Skin of body (tissue), 2 donors: ENCODE measurements around the gene PISD. TPM values are rescaled to one million over a fixed set of nuclear protein-coding genes. Genes with fewer than 3 reads are reported as not detected.

Experiments used
- DNase-seq: peaks from one replicate; lab custom pipeline; 2025; lab: John Stamatoyannopoulos, UW
- total RNA-seq: library from RNA; depleted of rRNA; stranded (reverse); fragments of >200 nt; gene quantifications from one replicate; pipeline ENCODE4 v1.2.3, GENCODE V29; 2014

The PISD gene
- total RNA-seq, 1 donor from 2014 or later, result 15.6 TPM

DNA sequence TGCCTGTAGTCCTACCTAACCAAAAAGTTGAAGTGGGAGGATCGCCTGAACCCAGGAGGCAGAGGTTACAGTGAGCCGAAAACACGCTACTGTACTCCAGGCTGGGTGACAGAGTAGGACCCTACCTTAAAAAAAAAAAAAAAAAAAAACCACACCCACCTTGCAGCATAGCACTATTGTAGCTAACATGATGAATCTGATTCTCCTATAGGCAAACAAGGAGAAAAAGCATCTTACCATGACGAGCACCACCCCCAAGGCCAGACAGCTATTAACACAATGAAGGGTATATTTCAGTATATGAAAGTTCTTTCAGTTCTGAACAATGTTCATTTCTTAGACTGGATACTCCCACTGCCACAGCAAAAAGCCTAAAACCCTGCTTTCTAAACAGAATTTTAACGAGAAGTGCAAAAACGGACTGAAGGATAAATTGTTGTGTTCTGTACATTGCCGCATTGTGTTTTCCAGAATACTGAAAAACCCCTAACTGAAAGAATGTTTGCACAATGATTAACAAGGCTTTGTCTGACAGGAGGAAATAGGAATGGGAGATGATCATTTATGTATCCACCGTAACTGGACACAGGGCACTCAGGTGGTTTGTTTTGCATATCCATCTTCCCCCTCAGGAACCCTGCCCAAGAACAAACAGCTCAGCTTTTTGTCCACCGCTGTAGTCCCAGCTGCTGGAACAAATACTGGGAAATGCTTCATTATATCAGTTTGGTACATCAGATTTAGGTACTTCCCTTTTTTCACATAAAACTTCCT lies 8.9 kb downstream of the PISD start:
- DNase-seq, result no peak

DNA sequence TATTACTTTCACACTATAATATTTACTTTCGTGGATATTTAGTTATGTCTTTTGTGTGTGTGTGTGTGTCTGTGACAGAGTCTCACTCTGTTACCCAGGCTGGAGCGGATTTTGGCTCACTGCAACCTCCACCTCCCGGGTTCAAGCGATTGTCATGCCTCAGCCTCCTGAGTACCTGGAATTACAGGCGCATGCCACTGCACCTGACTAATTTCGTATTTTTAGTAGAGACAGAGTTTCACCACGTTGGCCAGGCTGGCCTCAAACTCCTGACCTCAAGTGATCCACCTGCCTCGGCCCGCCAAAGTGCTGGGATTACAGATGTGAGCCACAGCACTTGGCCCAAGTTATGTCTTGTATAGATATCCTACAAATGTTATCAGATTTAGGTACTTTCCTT lies 9.9 kb downstream of the PISD start:
- no peak for DNase-seq

DNA sequence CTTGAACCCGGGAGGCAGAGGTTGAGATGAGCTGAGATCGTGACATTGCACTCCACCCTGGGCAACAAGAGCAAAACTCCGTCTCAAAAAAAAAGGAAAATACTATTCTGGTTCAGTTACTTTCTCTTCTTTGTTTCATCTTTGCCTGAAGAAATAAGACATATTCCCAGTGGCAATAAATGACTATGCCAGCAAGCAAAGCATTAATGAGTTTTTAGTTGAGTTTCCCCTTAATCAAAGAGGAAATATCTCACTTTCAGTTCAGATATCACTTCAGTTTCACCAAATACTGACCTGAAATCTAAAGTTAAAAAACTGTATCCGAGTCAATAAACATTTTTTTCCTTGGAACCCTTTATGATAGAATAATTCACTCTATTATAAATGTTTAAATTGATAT lies 10.4 kb downstream of the PISD start:
- no peak for DNase-seq

DNA sequence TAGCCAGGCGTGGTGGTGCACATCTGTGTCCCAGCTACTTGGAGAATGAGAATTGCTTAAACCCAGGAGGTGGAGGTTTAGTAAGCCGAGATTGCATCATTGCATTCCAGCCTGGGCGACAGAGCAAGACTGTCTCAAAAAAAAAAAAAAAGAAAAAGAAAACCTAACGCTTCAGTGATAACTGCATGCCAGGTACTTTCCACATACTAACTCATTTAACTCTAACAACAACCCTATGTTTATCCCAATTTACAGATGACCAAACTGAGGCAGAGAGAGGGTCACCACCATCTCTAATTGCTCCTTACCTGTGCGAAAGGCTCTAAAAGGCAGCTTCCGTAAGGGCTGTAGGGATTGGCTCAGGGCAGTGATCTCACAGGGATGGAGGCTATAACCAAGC lies 11.6 kb downstream of the PISD start:
- DNase-seq, result no peak

DNA sequence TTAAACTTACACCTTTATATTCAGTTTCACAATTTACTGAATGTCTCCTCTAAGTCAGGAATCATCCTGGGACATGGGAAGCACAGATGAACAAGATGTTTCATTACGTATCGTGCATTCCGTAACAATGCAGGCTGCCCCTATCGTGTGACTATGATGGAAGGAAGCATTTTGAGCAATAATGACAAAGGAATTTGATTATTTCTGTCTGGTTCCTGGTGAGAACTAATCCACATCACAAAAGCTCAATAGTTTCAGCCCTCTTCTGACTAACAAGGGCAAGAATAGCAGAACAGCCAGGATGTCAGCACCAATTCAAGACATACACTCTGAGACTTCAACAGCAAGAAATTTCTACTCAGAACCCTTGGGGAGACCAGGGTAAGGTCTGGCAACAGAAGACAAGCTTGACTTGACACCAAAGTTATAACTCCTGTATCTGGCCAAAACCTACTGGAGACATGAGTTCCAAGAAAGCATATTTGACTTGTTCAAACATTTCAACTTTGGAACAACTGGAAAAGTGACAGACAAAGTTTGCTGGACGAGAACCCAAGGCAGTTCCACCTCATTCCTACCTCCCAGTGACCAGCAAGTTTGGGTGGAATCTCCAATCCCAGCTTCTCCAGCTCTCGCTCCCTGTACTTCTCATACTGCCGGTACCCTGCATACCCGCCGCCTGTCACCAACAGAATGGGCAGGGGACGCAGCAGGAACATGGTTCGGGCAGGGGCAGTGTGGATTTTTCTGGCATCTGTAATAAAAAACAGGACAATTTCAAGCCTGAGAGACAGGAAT lies 14.3 kb downstream of the PISD start:
- DNase-seq, result no peak

DNA sequence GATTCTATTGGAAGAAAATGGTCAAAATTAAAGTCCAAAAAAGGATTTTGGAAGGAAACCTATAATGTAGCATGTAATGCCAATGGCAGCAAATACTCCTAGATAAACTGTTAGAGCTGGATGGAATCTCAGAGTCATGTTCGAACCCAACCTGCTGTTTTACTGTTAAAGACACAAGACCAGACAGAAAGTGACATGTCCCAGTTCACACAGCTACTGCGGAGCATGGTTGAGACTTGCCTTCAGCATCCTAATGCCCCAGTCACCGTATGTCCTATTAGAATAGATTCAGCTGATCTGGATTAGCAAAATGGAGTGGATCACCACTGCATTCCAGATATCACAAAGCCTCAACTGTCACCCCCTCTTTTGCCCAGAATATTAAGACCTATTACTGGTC lies 14.9 kb downstream of the PISD start:
- DNase-seq, result no peak

DNA sequence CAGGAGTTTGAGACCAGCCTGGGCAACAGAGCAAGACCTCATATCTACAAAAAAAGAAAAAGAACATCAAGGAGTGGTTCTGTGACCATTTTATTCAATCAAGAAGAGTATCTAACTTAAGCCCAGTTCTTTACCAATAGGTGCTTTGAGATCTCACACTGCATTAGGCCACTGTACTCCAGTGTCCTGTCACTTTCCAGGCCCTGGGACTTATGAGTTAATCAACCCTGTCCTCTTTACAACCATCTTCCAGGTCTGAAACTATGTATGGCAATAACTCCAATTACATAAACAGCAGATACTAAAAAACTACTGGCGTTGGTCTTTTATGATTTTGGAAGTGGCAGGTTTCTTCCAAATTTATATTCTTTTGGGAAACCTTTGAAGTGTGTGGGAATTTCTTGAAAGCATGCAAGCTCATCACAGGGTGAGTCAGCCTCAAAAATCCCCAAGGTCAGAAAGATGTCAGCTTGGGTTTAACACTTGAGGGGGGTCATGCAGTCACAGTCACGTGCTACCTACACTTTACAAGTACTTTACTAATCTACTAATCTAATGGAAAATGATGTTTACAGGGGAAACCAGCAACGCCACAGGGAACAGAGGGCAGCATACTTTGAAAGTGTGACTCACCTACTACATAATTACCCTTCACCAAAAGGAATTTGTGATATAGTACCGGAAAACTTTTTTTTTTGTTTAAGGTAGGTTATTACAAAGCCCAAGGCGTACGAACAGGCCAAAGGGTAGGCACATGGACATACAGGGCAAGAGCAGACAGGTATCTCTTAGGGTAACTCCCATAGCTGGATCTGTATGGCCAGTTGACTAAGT lies 15.6 kb downstream of the PISD start:
- no peak for DNase-seq

DNA sequence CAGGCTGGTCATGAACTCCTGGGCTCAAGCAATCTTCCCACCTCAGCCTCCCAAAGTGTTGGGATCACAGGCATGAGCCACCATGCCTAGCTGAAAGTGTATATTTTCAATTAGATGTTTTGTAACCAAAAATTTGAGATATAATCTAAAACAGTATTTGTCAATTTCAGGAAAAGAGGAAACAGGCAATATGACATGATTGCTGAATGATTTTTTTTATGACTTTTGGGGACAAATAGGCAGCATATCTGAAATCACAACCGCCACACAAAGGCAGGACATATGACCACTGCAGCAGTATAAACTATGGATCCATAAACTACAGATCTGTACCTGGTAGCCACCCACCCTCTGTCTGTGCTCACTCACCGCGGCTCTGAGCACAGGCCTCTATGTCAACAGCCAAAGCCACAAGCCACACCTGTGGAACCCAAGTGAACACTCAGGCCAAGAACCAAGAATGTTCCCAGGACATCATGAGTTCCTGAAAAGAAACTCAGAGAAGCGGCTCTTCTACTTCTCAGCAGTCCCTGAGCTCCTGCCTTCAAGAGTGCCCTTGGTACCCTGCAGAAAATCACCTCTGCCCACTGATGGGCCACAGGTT lies 22.5 kb downstream of the PISD start:
- DNase-seq, result no peak

DNA sequence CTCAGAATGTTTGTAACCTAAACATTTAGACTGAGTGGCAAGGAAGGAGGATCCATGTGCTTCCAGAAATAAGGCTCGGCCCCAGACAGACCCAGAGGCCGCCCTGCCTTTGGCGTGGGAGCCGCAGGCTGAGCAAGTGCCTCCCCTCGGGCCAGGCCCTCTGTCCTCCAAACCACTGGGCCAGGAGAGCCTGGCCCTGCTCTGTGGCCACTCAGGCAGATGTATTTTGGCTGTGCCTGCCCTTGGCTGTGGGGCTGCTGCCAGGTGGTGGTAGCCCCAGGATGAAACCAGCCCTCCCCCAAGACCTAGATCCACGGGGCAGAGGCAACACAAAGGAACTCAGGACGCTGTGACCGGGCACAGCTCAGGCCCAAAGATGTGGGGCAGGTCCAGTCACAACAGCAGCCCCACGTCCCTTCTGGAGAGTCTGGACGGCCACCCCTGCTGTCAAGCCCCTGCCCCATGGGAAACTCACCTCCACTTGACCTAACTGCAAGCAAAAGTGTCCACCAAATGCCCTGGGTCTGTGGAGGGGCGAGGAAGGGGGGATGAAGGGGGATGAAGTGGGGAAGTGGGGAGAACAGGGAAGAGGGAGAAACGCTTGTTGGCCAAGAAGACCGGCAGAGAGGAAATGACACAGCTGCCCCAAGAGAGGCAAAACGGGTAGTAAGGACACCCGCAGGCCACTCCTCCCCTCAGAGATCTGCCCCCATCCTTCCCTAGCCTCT lies 24.0 kb downstream of the PISD start:
- DNase-seq, result no peak

DNA sequence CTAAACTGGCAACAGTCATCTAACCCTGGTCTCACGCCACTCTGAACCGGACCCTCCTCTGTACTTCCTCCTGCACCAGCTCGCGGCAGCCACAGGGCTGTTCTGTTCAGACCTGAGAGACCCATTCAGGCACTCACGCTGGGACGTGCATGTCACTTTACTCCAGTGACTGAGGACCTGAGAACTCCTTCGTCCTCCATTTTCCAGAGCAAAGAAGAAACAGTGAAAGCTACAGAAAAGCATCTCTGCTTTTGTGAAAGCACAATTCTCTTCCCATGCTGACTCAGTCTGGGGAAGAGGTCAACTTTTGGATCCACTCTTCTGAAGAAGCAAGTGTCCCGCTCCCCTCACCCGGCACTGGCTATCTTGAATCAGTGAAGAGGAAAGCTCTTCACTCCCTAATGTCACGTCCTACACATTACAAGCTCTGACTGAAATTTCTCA lies 24.5 kb downstream of the PISD start:
- no peak for DNase-seq

DNA sequence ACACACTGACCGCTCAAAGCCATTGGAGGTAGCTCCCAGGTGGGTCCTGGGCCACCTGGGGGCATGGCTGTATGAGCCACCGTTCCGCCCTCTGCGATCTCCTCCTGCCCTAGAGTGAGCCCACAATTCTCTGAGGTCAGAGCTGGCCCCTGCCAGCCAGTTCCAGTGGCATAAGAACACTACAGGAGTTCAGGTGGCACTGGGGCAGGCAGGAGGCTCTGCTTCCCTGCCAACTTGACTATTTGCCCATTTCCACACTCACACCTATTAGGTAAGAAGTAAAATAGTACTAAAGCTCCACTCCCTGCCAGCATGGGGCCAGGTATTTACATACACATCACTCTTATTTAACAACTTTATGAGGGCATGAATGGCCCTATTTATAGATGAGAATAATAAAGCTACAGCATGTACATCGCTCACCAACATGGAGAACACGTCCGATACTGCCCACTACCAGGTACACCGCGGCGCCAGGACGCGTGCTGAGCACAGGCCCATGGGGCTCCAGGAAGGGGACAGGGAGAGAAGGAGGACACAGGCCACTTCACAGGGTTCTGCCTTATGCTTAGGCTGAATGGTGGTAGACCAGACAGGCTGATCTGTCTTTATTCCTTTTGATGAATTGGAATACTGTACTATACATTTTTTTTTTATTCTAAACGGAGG lies 26.2 kb downstream of the PISD start:
- no peak for DNase-seq

DNA sequence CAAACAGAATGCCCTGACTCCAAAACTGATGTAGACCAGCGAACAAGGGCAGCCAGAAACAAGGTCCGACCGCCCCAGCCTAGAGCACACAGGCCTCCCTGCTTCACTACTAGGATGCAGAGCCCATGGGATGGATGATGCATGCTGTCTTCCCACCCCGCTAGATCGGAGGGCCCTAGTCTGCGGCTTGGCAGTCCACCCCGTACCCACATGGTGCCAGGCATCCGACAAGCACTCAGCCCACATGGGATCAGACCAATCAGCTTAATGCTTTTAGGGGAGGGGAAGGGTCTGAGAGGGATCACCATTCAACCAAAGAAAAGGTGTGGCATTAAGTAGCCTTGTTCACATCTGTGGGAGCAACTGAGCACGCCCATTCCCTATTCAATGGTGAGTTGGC lies 30.6 kb downstream of the PISD start:
- no peak for DNase-seq

DNA sequence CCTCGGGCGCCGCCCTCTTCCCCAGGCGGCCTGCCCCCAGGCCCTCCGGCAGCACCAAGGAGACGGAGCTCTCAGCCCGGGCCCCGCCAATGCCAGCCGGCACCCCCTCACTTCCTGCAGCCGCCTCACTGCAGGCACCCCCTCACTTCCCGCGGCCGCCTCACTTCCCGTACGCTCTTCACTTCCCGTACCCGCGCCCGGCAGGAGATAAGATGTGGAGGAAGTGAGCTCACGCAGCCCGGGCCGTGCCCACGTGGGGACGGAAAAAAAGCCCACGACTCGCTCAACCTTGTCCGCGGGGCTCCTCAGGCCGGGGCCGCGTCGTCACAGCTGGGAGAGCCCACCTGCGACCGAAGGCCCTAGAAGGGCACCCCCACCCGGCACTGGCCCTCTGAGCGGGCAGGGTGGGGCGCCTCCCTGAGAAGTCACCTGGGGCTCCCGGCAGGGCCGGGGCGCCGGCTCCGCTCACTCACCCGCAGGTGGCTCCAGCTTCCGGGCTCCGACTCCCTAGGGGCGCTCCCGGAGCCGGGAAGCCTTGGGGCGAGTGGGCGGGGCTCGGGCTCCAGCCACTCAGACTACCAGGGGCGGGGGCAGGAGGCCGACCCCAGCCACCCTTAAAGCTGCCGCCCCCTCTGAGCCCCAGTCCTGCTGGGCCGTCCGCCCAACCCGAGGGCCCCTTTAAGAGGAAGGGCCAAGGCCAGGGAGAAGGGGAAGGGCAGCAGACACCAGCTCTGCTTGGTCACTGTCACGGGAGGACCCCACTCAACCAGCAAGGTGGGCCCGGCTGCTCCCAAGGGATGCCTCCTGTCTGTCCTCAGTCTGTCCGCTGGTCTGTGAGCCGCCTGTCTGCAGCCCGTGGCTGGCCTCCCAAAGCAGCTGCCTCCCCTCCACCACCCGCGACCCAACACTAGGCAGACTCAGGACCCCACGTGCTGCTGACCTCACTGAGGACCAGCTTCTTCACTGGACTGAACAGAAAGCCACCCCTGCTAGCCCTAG lies 31.4 kb downstream of the PISD start:
- DNase-seq, result peak; percentile 34

DNA sequence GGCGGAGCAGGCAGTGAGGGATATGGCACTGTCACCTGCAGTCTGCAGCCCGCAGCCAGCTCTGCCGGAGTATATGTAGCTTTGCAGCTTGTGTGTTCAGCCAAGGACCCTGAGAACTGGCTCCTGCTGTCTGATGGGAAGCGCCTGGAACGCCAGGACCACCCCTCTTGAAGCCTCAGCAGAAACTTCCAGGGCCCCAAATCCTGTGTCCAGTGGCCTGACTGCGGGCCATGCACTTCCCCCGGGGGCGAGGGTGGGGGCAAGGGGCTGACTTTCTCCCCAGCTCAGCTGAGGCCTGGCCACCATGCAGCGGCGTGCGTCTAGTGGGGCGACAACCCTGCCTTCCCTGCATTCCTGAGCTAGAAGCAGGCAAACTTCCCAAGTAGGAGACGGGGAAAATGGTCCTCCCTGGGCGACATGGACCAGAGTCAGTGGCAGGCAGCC lies 32.3 kb downstream of the PISD start:
- DNase-seq, result no peak

DNA sequence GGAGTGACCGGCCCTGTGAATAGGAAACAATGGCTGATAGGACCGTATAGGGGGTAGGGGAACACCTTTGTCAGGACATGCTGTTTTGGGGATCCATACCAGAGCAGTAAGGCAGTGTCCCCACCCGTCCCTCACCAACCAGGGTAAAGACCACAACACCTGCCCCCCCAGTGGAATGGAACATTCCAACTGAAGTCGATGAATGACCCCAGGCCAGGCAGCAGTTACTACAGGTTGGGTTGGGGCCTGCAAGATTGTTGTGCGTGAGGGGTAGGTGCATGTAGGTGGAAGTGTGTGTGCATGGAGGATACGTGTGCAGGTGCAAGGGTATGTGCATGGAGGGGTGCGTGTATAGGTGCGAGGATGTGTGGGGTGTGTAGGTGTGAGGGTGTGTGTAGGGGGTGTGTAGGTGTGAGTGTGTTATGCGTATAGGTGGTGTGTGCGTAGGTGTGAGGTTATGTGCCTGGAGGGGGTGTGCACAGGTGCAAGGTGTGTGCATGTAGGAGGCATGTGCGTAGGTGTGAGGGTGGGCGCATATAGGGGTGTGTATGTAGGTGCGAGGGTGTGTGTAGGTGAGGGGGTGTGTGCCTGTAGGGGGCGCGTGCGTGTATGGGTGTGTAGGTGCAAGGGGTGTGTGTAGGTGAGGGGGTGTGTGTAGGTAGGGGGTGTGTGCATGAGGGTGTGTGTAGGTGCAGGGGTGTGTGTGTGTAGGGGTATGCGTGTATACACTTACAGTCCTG lies 32.9 kb downstream of the PISD start:
- no peak for DNase-seq

DNA sequence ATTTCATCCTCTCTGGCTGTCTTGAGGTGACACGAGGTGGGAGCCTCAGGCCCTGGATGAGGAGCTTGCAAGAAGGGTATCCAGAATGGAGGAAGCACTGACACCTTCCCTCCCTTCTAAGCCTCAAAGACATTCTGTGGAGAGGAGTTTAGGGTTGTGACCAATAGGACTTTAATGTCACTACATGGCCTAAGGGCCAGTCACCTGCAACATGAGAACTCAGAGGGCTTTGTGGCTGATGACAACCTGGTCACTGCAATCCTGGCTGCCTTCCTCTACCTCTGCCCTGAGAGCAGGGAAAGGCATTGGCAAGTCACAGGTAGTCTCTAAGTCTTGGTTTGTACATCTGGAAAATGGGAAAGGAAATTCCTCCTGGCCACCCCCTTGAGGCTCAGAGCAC lies 33.7 kb downstream of the PISD start:
- no peak for DNase-seq

DNA sequence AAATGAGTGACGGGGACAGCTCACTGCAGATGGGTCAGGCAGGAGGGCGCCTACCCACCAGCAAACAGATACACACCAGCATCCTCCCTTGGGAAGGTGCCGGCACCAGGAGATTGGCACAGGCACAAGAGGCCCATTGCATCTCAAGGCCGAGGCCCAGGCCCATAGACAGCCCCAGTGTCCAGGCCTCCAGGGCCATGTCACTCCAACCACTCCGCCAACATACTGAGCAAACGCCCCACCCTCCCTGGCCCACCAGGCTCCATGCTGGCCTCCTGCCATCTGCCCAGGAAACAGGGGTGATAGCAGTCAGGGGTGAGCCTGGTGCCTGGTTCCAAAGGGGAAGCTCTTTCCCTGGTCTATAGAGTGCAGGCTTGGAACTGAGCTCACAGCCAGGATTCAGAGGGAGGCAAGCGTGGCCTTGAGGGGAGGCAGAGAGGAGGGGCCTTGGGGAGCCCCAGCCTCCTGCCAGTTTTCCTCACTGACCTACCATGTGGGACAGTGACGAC lies 34.7 kb downstream of the PISD start:
- no peak for DNase-seq
